ENCODE measurements around the gene DHCR7. TPM values are rescaled to one million over a fixed set of nuclear protein-coding genes. Genes with fewer than 3 reads are reported as not detected.
"Not testable (repeated sequence)": the region's sequence is repeated elsewhere in the genome, so short reads cannot be mapped to it uniquely, and the experiment has no call there.

The DHCR7 gene
- total RNA-seq, 2 donors from 2014 or later, result 38.8 to 67.1 TPM

DNA sequence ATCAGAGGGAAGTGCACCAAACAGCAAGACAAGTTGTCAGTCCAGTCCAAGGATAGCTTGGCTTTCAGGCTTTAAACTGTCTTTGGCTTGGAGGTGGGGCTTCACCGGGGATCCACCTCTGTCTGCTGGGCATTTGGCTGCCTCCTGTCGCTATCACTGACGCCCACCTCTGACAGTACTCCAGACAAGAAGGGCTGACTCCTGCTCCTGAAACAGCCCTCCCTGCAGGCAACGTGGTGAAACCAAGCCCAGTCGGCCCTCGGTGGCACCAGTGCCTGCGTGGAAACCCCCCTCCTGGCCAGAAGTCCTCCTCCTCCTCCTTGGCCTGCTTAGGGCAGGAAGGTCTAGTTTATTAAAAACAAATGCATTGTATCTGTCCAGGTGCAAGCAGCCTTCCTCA, 16.9 kb downstream of the DHCR7 start:
- Mint-ChIP-seq H3K27ac (no peak overlapping the region), H3K4me1 (no peaks in the 10 kb centered on the region), H3K9me3 (no peaks in the 10 kb centered on the region), H3K27me3 (peaks cover 3% of the 10 kb centered on the region), H3K4me3 (no peak overlapping the region), H3K36me3 (ENCODE audit: low read depth) (peaks cover 20% of the 10 kb centered on the region)
- no peak for ATAC-seq (replicated peaks)

- ATAC-seq (replicated peaks), result no peak
- Mint-ChIP-seq H3K27ac (no peak overlapping the region), H3K27me3 (peaks cover 3% of the 10 kb centered on the region), H3K4me1 (no peaks in the 10 kb centered on the region), H3K9me3 (no peaks in the 10 kb centered on the region), H3K36me3 (ENCODE audit: low read depth) (peaks cover 13% of the 10 kb centered on the region), H3K4me3 (no peak overlapping the region)
These were observed 18.0 kb downstream of the DHCR7 start for GRCh38 chr11:71430166-71430565.

GRCh38 chr11:71429701-71430100, 18.5 kb downstream of the DHCR7 start:
- Mint-ChIP-seq H3K36me3 (ENCODE audit: low read depth) (peaks cover 8% of the 10 kb centered on the region), H3K27me3 (peaks cover 3% of the 10 kb centered on the region), H3K9me3 (no peaks in the 10 kb centered on the region), H3K27ac (no peak overlapping the region), H3K4me3 (no peak overlapping the region), H3K4me1 (no peaks in the 10 kb centered on the region)
- no peak for ATAC-seq (replicated peaks)

- H3K9me3 Mint-ChIP-seq, result no peaks in the 10 kb centered on the region
- no peak for ATAC-seq (replicated peaks)
- no peak overlapping the region for H3K27ac Mint-ChIP-seq
These were observed 19.2 kb downstream of the DHCR7 start for GRCh38 chr11:71428861-71429435.

GRCh38 chr11:71426413-71426812, 21.8 kb downstream of the DHCR7 start:
- no peaks in the 10 kb centered on the region for H3K36me3 Mint-ChIP-seq (ENCODE audit: low read depth)
- peak; percentile 24 for ATAC-seq (replicated peaks)
- H3K4me3 Mint-ChIP-seq, result no peak overlapping the region
- no peaks in the 10 kb centered on the region for H3K4me1 Mint-ChIP-seq
- no peak overlapping the region for H3K27ac Mint-ChIP-seq
- peaks cover 3% of the 10 kb centered on the region for H3K27me3 Mint-ChIP-seq
- no peaks in the 10 kb centered on the region for H3K9me3 Mint-ChIP-seq

More at GRCh38 chr11:71428861-71429435, 19.2 kb downstream of the DHCR7 start:
- Mint-ChIP-seq H3K4me3 (no peak overlapping the region), H3K4me1 (no peaks in the 10 kb centered on the region), H3K36me3 (ENCODE audit: low read depth) (peaks cover under 1% of the 10 kb centered on the region), H3K27me3 (peaks cover 3% of the 10 kb centered on the region)

GRCh38 chr11:71425860-71426259, 22.3 kb downstream of the DHCR7 start:
- H3K36me3 Mint-ChIP-seq (ENCODE audit: low read depth), result no peaks in the 10 kb centered on the region
- H3K27ac Mint-ChIP-seq, result no peak overlapping the region
- H3K27me3 Mint-ChIP-seq, result peaks cover 3% of the 10 kb centered on the region
- no peaks in the 10 kb centered on the region for H3K4me1 Mint-ChIP-seq
- ATAC-seq (replicated peaks), result peak; percentile 37
- H3K9me3 Mint-ChIP-seq, result no peaks in the 10 kb centered on the region
- H3K4me3 Mint-ChIP-seq, result no peak overlapping the region

DNA sequence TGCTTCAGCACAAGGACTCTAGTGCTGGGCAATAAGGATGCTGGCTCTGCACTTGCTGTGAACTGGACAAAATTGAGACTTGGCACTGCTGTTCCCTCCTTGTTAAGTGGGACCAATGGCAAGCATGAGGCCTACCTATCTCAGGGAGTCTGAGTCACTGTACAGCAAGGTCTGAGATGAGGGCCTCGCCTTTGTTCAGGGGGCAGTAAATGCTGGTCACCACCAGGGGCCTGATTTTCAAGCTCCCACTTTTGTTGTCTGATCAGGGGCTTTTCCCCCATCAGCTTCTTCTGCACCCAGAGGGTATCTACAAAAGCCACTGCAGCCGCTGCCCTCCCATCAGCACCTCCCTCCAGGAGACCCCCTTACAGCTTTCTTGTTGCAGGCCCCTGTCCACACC, 22.8 kb downstream of the DHCR7 start:
- ATAC-seq (replicated peaks), result no peak
- Mint-ChIP-seq H3K36me3 (ENCODE audit: low read depth) (no peaks in the 10 kb centered on the region), H3K4me1 (no peaks in the 10 kb centered on the region), H3K27me3 (peaks cover 3% of the 10 kb centered on the region), H3K4me3 (no peak overlapping the region), H3K27ac (no peak overlapping the region), H3K9me3 (no peaks in the 10 kb centered on the region)

DNA sequence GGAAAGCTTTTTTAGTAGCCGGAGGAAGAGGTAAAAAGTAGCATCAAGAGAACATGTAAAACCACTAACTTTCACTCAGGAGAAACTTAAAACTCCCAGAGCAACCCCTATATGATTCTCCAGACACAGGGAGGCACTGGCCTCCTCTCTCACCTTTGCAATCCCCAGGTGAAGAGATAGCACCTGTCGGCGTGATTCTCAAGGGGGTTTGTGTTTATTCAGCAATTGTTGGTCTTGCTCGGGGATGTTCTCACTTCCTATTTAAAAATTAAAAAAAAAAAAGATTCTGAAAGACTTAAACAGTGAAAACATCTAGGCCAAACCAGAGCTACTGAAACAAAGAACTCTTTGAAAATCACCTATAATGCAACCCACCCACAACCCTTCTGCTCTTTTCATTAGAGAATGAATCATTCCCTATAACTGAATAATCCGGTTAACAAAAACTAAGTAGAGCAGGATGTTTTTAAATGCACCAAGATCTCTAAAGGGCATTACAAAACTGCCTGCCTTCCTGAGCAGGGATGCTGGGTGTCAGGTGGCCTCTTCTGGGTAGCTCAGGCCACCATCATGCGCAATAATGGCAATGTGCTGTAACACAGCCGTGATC, 24.9 kb downstream of the DHCR7 start:
- Mint-ChIP-seq H3K36me3 (ENCODE audit: low read depth) (no peaks in the 10 kb centered on the region), H3K27ac (no peak overlapping the region), H3K9me3 (no peaks in the 10 kb centered on the region), H3K4me3 (no peak overlapping the region), H3K4me1 (no peaks in the 10 kb centered on the region), H3K27me3 (peaks cover 4% of the 10 kb centered on the region)
- peak; percentile 18 for ATAC-seq (replicated peaks)

DNA sequence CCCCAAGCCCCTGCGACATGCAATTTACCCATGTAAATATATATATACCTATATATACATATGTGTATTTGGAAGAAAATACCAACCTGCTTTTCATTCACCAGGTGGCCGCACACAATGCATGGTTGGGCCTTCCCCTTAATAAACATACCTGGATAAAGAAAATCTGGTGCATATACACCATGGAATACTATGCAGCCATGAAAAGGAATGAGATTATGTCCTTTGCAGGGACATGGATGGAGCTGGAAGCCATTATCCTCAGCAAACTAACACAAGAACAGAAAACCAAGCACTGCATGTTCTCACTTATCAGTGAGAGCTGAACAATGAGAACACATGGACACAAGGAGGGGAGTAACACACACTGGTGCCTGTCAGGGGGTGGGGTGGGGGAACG, 25.9 kb downstream of the DHCR7 start:
- H3K4me3 Mint-ChIP-seq; H3K9me3 Mint-ChIP-seq; ATAC-seq (replicated peaks); H3K27ac Mint-ChIP-seq; H3K27me3 Mint-ChIP-seq; H3K36me3 Mint-ChIP-seq (ENCODE audit: low read depth); H3K4me1 Mint-ChIP-seq: not testable (repeated sequence)

GRCh38 chr11:71421392-71421950, 26.7 kb downstream of the DHCR7 start:
- Mint-ChIP-seq H3K4me3 (no peak overlapping the region), H3K9me3 (no peaks in the 10 kb centered on the region), H3K27me3 (peaks cover 4% of the 10 kb centered on the region), H3K4me1 (no peaks in the 10 kb centered on the region), H3K27ac (no peak overlapping the region), H3K36me3 (ENCODE audit: low read depth) (no peaks in the 10 kb centered on the region)
- ATAC-seq (replicated peaks), result no peak

DNA sequence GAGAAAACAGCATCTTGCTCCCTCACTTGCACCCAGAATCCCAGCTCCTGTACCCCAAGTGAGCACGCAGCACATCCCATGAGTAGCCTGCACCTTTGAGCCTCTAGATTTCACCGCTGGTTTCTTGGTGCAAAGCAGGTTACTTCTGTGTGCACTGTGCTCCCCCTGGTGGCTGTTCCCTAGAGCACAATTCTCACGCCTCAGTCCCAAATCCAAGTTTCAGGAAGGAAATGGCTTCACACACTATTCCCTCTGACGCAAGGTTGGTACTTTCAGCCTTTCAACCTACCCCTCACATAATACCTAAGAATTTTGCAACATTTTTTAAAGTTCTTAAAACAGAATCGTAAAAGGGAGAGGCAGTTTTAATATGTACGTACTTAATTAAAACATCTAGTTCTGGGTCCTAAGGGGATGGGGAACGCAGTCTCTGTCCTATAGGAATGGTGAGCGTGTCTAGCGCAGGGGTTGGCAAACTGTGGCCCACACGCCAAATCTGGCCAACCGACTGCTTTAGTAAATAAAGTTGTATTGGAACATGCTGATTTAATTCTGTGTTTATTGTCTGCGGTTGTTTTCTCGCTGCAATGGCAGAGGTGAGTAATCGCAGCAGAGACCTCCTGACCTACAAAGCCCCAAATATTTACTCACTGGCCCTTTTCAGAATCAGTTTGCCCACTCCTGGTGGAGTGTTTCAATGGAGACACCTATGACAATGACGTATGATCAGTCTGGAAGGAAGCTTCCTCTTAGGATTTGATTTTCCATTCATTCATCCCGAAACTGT, 27.5 kb downstream of the DHCR7 start:
- no peaks in the 10 kb centered on the region for H3K36me3 Mint-ChIP-seq (ENCODE audit: low read depth)
- peaks cover 4% of the 10 kb centered on the region for H3K27me3 Mint-ChIP-seq
- H3K4me1 Mint-ChIP-seq, result no peaks in the 10 kb centered on the region
- H3K4me3 Mint-ChIP-seq, result no peak overlapping the region
- H3K27ac Mint-ChIP-seq, result no peak overlapping the region
- H3K9me3 Mint-ChIP-seq, result no peaks in the 10 kb centered on the region
- no peak for ATAC-seq (replicated peaks)

DNA sequence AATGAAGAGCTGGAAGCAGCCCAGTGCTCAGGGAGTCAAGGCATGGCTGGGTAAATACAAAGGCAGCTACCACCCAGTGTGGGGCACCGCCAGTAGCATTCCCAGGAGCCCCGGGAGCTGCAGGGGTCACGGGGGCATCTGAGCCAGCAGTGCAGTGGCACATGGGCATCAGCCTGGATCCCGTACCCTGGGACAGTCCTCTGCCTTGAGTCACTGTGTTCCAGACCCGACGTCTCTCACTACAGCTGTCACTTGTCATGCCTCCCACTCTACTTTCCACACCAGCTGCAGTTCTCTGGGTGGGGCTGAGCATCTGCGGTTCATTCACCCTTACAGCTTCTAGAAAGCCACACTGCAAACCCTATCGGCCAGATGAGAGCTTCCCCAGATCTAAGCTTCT, 29.6 kb downstream of the DHCR7 start:
- no peak overlapping the region for H3K27ac Mint-ChIP-seq
- peaks cover 15% of the 10 kb centered on the region for H3K27me3 Mint-ChIP-seq
- no peaks in the 10 kb centered on the region for H3K36me3 Mint-ChIP-seq (ENCODE audit: low read depth)
- H3K4me3 Mint-ChIP-seq, result no peak overlapping the region
- no peaks in the 10 kb centered on the region for H3K4me1 Mint-ChIP-seq
- no peaks in the 10 kb centered on the region for H3K9me3 Mint-ChIP-seq
- ATAC-seq (replicated peaks), result peak; percentile 38

GRCh38 chr11:71414645-71415044, 33.5 kb downstream of the DHCR7 start:
- no peak for ATAC-seq (replicated peaks)
- Mint-ChIP-seq H3K9me3 (no peaks in the 10 kb centered on the region), H3K4me1 (no peaks in the 10 kb centered on the region), H3K4me3 (no peak overlapping the region), H3K36me3 (ENCODE audit: low read depth) (no peaks in the 10 kb centered on the region), H3K27me3 (peaks cover 18% of the 10 kb centered on the region), H3K27ac (no peak overlapping the region)

DNA sequence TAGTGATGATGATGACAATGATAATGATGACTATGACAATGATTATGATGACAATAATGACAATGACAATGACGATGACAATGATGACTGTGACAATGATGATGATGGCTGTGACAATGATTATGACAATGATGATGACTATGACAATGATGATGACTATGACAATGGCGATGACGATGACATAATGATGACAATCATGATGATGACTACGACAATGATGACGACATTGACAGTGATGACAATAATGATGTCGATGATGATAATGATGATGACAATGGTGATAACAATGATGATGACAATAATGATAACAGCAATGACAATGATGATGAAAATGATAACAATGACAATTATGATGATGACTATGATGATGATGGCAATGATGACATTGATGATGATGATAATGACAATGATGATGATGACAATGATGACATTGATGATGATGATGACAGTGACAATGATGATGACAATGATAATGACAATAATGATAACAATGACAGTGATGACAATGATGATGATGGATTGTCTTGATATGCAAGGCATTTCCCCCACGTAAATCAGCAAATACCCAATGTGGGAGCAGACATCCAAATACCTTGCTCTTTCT, 37.7 kb downstream of the DHCR7 start:
- H3K27me3 Mint-ChIP-seq, result peaks cover 20% of the 10 kb centered on the region

More for the DNA sequence above, 37.7 kb downstream of the DHCR7 start:
- Mint-ChIP-seq H3K27ac (no peak overlapping the region), H3K4me1 (no peaks in the 10 kb centered on the region), H3K4me3 (no peak overlapping the region), H3K36me3 (ENCODE audit: low read depth) (no peaks in the 10 kb centered on the region), H3K9me3 (no peaks in the 10 kb centered on the region)
- no peak for ATAC-seq (replicated peaks)
